ENCODE data around the gene JAM3.

DNA sequence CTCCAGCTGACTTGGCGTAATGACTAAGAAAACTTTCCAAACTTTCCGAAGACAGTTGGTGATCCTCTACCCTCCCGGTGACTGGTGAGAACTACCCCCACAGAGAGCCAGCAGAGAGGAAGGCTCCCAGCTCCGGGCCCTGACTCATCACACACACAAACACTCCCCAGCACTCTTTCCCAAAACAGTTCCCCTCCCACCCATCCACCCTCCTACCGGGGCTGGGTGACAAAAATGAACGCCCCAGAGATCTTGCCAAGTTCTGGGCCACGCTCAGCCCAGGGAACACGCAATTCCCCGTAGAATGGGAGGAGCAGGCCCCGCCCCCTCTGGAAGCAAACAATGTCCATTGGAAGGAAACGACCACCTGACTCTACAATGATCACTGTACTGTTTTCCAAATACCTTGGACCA is 21.3 kb upstream of the JAM3 start:
- TF ChIP-seq CTCF (IDR thresholded peaks at IDR 0.05): no peak
- peak in 1 of 2 donors; percentile 34 for TF ChIP-seq EP300 (IDR thresholded peaks at IDR 0.05)
